Measurements from ENCODE around the gene ZNF292.

Gene ZNF292

GRCh38 chr6:87279196-87279595 lies 123.8 kb downstream of the ZNF292 start:
- Histone ChIP-seq H3K4me3 (ENCODE audit: low read length) (no peak overlapping the region), H3K79me2 (ENCODE audit: control insufficient read depth, low read length) (no peaks in the 10 kb centered on the region), H3K27me3 (ENCODE audit: control insufficient read depth, low read length) (peaks cover 16% of the 10 kb centered on the region), H3K27ac (ENCODE audit: low read depth, low read length) (no peak overlapping the region), H3K9me2 (replicated peaks; ENCODE audit: control insufficient read depth, low read length) (no peaks in the 10 kb centered on the region), H3K9me3 (ENCODE audit: control insufficient read depth, insufficient read depth, low read length) (no peaks in the 10 kb centered on the region), H3K36me3 (ENCODE audit: control insufficient read depth, low read length) (no peaks in the 10 kb centered on the region), H3F3A (ENCODE audit: control insufficient read depth, insufficient read depth) (no peaks in the 10 kb centered on the region), H3K4me1 (ENCODE audit: control insufficient read depth, low read length) (peaks cover 4% of the 10 kb centered on the region; the same call in 1 of the 2 replicates), H4K20me1 (ENCODE audit: control insufficient read depth, insufficient read depth, low read depth, low read length) (no peaks in the 10 kb centered on the region), H3K4me2 (ENCODE audit: low read length) (no peak overlapping the region)
- TF ChIP-seq CTCF (IDR thresholded peaks at IDR 0.05; ENCODE audit: low read depth, low read length, poor library complexity, severe bottlenecking) (no peak), EZH2phosphoT487 (IDR thresholded peaks at IDR 0.05; ENCODE audit: borderline replicate concordance, low read length) (no peak)

GRCh38 chr6:87281426-87281825 lies 126.1 kb downstream of the ZNF292 start:
- H3K9me3 ChIP-seq (ENCODE audit: control insufficient read depth, insufficient read depth, low read length): no peaks in the 10 kb centered on the region
- no peak overlapping the region for H3K4me2 ChIP-seq (ENCODE audit: low read length)
- no peaks in the 10 kb centered on the region for H4K20me1 ChIP-seq (ENCODE audit: control insufficient read depth, insufficient read depth, low read depth, low read length)
- no peak for TF ChIP-seq EZH2phosphoT487 (IDR thresholded peaks at IDR 0.05; ENCODE audit: borderline replicate concordance, low read length)
- no peak for TF ChIP-seq CTCF (IDR thresholded peaks at IDR 0.05; ENCODE audit: low read depth, low read length, poor library complexity, severe bottlenecking)
- H3K4me3 ChIP-seq (ENCODE audit: low read length): no peak overlapping the region
- H3K4me1 ChIP-seq (ENCODE audit: control insufficient read depth, low read length): peaks cover 4% of the 10 kb centered on the region; the same call in 1 of the 2 replicates
- H3K27ac ChIP-seq (ENCODE audit: low read depth, low read length): no peak overlapping the region
- H3K9me2 ChIP-seq (replicated peaks; ENCODE audit: control insufficient read depth, low read length): no peaks in the 10 kb centered on the region
- no peaks in the 10 kb centered on the region for H3F3A ChIP-seq (ENCODE audit: control insufficient read depth, insufficient read depth)
- no peaks in the 10 kb centered on the region for H3K79me2 ChIP-seq (ENCODE audit: control insufficient read depth, low read length)
- peaks cover 19% of the 10 kb centered on the region for H3K27me3 ChIP-seq (ENCODE audit: control insufficient read depth, low read length)
- no peaks in the 10 kb centered on the region for H3K36me3 ChIP-seq (ENCODE audit: control insufficient read depth, low read length)

- TF ChIP-seq CTCF (IDR thresholded peaks at IDR 0.05; ENCODE audit: low read depth, low read length, poor library complexity, severe bottlenecking): no peak
- TF ChIP-seq EZH2phosphoT487 (IDR thresholded peaks at IDR 0.05; ENCODE audit: borderline replicate concordance, low read length): no peak
These were observed 127.4 kb downstream of the ZNF292 start for GRCh38 chr6:87282743-87283142.

More at GRCh38 chr6:87282743-87283142, 127.4 kb downstream of the ZNF292 start:
- Histone ChIP-seq H3K4me2 (ENCODE audit: low read length) (no peak overlapping the region), H3F3A (ENCODE audit: control insufficient read depth, insufficient read depth) (no peaks in the 10 kb centered on the region), H3K9me2 (replicated peaks; ENCODE audit: control insufficient read depth, low read length) (no peaks in the 10 kb centered on the region), H3K27me3 (ENCODE audit: control insufficient read depth, low read length) (peaks cover 24% of the 10 kb centered on the region), H3K36me3 (ENCODE audit: control insufficient read depth, low read length) (no peaks in the 10 kb centered on the region), H3K4me3 (ENCODE audit: low read length) (no peak overlapping the region), H4K20me1 (ENCODE audit: control insufficient read depth, insufficient read depth, low read depth, low read length) (no peaks in the 10 kb centered on the region), H3K4me1 (ENCODE audit: control insufficient read depth, low read length) (peaks cover 4% of the 10 kb centered on the region; the same call in 1 of the 2 replicates), H3K9me3 (ENCODE audit: control insufficient read depth, insufficient read depth, low read length) (no peaks in the 10 kb centered on the region), H3K27ac (ENCODE audit: low read depth, low read length) (no peak overlapping the region), H3K79me2 (ENCODE audit: control insufficient read depth, low read length) (no peaks in the 10 kb centered on the region)
